Skeletal muscle tissue (tissue), 4 donors: ENCODE results near the gene STRBP. TPM values are rescaled to one million over a fixed set of nuclear protein-coding genes. Genes with fewer than 3 reads are reported as not detected.
"Not testable (repeated sequence)": the region's sequence is repeated elsewhere in the genome, so short reads cannot be mapped to it uniquely, and the experiment has no call there.

ENCODE experiments used
- H3K27ac ChIP-seq: one replicate; pipeline ENCODE4 v1.7.0; 2013; ENCODE audit warnings: mild to moderate bottlenecking, low read depth, low read length, inconsistent platforms
- H3K27me3 ChIP-seq, 3 donors: one replicate each; pipeline ENCODE4 v1.7.0; 2013; ENCODE audit warnings: low read length in 3 of 3; ENCODE audit not compliant: control insufficient read depth in 3 of 3, insufficient read depth in 3 of 3
- H3K36me3 ChIP-seq, 3 donors: one replicate each; pipeline ENCODE4 v1.7.0; 2013; ENCODE audit warnings: low read length in 3 of 3; ENCODE audit not compliant: control insufficient read depth in 3 of 3, insufficient read depth in 3 of 3
- H3K4me1 ChIP-seq, 3 donors: one replicate each; pipeline ENCODE4 v1.7.0; 2013; ENCODE audit warnings: low read length in 3 of 3, mild to moderate bottlenecking in 3 of 3; ENCODE audit not compliant: control insufficient read depth in 3 of 3, insufficient read depth in 3 of 3
- H3K4me3 ChIP-seq, 3 donors: one replicate each; pipeline ENCODE4 v1.7.0; 2013; ENCODE audit warnings: low read length in 3 of 3
- H3K9ac ChIP-seq, 3 donors: one replicate each; pipeline ENCODE4 v1.7.0; 2013; ENCODE audit warnings: low read length in 3 of 3, mild to moderate bottlenecking in 3 of 3, moderate library complexity in 2 of 3, low read depth in 1 of 3
- H3K9me3 ChIP-seq, 3 donors: one replicate each; pipeline ENCODE4 v1.7.0; 2013; ENCODE audit warnings: low read length in 3 of 3; ENCODE audit not compliant: control insufficient read depth in 3 of 3
- total RNA-seq: library from RNA; depleted of rRNA; stranded (reverse); fragments of >200 nt; gene quantifications from one replicate; pipeline ENCODE4 v1.2.3, GENCODE V29; 2014
- donor health status: Osteomylitis.

The STRBP gene
- total RNA-seq, 1 donor from 2014 or later: 4.2 TPM

GRCh38 chr9:123253204-123253603 is 15.2 kb downstream of the STRBP start:
- Histone ChIP-seq H3K4me1 (peaks cover 0 to 3% (median 0%) of the 10 kb centered on the region in 3 donors), H3K9ac (no peak overlapping the region), H3K27ac (no peak overlapping the region), H3K27me3 (no peaks in the 10 kb centered on the region), H3K9me3 (no peaks in the 10 kb centered on the region), H3K4me3 (no peak overlapping the region), H3K36me3 (no peaks in the 10 kb centered on the region)

- Histone ChIP-seq H3K27ac (no peak overlapping the region), H3K9me3 (no peaks in the 10 kb centered on the region), H3K9ac (no peak overlapping the region), H3K36me3 (no peaks in the 10 kb centered on the region), H3K27me3 (no peaks in the 10 kb centered on the region), H3K4me1 (peaks cover 0 to 3% (median 0%) of the 10 kb centered on the region in 3 donors), H3K4me3 (no peak overlapping the region)
Observed at GRCh38 chr9:123251741-123252140, 16.6 kb downstream of the STRBP start.

- Histone ChIP-seq H3K4me1 (peaks cover 0 to 3% (median 0%) of the 10 kb centered on the region in 3 donors), H3K27ac (no peak overlapping the region), H3K27me3 (no peaks in the 10 kb centered on the region), H3K9ac (no peak overlapping the region), H3K36me3 (no peaks in the 10 kb centered on the region), H3K4me3 (no peak overlapping the region), H3K9me3 (no peaks in the 10 kb centered on the region)
Observed at GRCh38 chr9:123251324-123251723, 17.1 kb downstream of the STRBP start.

GRCh38 chr9:123250504-123250903 is 17.9 kb downstream of the STRBP start:
- H3K27ac ChIP-seq: no peak overlapping the region
- no peaks in the 10 kb centered on the region for H3K36me3 ChIP-seq
- H3K4me3 ChIP-seq: no peak overlapping the region
- no peaks in the 10 kb centered on the region for H3K27me3 ChIP-seq
- H3K9ac ChIP-seq: no peak overlapping the region
- H3K4me1 ChIP-seq: peaks cover 0 to 3% (median 0%) of the 10 kb centered on the region in 3 donors
- H3K9me3 ChIP-seq: no peaks in the 10 kb centered on the region

- not testable (repeated sequence) for H3K4me1 ChIP-seq, H3K36me3 ChIP-seq, H3K9ac ChIP-seq, H3K9me3 ChIP-seq, H3K27ac ChIP-seq, H3K27me3 ChIP-seq, H3K4me3 ChIP-seq
Observed at GRCh38 chr9:123249162-123249561, 19.2 kb downstream of the STRBP start.

GRCh38 chr9:123248630-123249029 is 19.8 kb downstream of the STRBP start:
- no peak overlapping the region for H3K27ac ChIP-seq
- H3K36me3 ChIP-seq: no peaks in the 10 kb centered on the region
- no peak overlapping the region for H3K9ac ChIP-seq
- H3K27me3 ChIP-seq: no peaks in the 10 kb centered on the region
- peaks cover 0 to 3% (median 0%) of the 10 kb centered on the region in 3 donors for H3K4me1 ChIP-seq
- H3K4me3 ChIP-seq: no peak overlapping the region
- H3K9me3 ChIP-seq: no peaks in the 10 kb centered on the region

- H3K36me3 ChIP-seq: no peaks in the 10 kb centered on the region
Observed at GRCh38 chr9:123246534-123246933, 21.9 kb downstream of the STRBP start.

GRCh38 chr9:123239726-123240125 is 28.7 kb downstream of the STRBP start:
- H3K27ac ChIP-seq: no peak overlapping the region

More at GRCh38 chr9:123246534-123246933, 21.9 kb downstream of the STRBP start:
- Histone ChIP-seq H3K9ac (no peak overlapping the region), H3K4me1 (no peaks in the 10 kb centered on the region), H3K27ac (no peak overlapping the region), H3K4me3 (no peak overlapping the region), H3K27me3 (no peaks in the 10 kb centered on the region), H3K9me3 (no peaks in the 10 kb centered on the region)

GRCh38 chr9:123238365-123238764 is 30.0 kb downstream of the STRBP start:
- Histone ChIP-seq H3K36me3 (no peaks in the 10 kb centered on the region), H3K4me3 (no peak overlapping the region), H3K4me1 (no peaks in the 10 kb centered on the region), H3K27me3 (no peaks in the 10 kb centered on the region), H3K9me3 (no peaks in the 10 kb centered on the region), H3K27ac (no peak overlapping the region), H3K9ac (no peak overlapping the region)

More at GRCh38 chr9:123239726-123240125, 28.7 kb downstream of the STRBP start:
- no peaks in the 10 kb centered on the region for H3K9me3 ChIP-seq
- H3K27me3 ChIP-seq: no peaks in the 10 kb centered on the region
- H3K4me3 ChIP-seq: no peak overlapping the region
- H3K9ac ChIP-seq: no peak overlapping the region
- no peaks in the 10 kb centered on the region for H3K36me3 ChIP-seq
- no peaks in the 10 kb centered on the region for H3K4me1 ChIP-seq

- Histone ChIP-seq H3K9ac (no peak overlapping the region), H3K36me3 (no peaks in the 10 kb centered on the region), H3K4me1 (no peaks in the 10 kb centered on the region), H3K4me3 (no peak overlapping the region), H3K27ac (no peak overlapping the region), H3K27me3 (no peaks in the 10 kb centered on the region), H3K9me3 (no peaks in the 10 kb centered on the region)
Observed at GRCh38 chr9:123237220-123237619, 31.2 kb downstream of the STRBP start.

- no peaks in the 10 kb centered on the region for H3K9me3 ChIP-seq
- H3K27ac ChIP-seq: no peak overlapping the region
- no peaks in the 10 kb centered on the region for H3K36me3 ChIP-seq
- no peaks in the 10 kb centered on the region for H3K4me1 ChIP-seq
- H3K27me3 ChIP-seq: no peaks in the 10 kb centered on the region
- H3K4me3 ChIP-seq: no peak overlapping the region
- no peak overlapping the region for H3K9ac ChIP-seq
Observed at GRCh38 chr9:123235448-123235847, 32.9 kb downstream of the STRBP start.
